ENCODE measurements around the gene AP5Z1.

AP5Z1 gene

DNA sequence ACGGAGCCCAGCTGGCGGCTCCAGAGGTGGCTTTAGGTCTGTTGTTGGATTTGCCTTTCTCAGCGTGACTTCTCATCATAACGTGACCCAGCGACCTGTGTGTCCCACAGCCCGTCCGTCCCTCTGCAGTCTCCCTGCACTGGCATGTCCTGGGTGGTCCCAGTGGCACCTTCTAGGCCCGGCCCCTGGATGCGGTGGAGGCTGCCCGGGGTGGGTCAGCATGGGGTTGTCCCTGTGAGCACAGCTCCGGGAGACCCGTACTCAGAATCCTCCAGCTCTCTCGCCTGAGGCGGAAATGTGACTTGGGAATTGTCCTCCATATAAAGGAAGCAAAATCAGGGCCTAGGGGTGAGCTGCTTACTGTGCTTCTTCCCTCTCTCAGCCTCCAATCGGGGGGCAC is 25.6 kb upstream of the AP5Z1 start:
- H3K4me3 ChIP-seq (ENCODE audit: low read length): no peak overlapping the region
- peaks cover 44% of the 10 kb centered on the region for H3K36me3 ChIP-seq (ENCODE audit: insufficient read depth, low read length)
- H2AFZ ChIP-seq (ENCODE audit: low read depth, low read length): no peak overlapping the region

GRCh38 chr7:4751398-4751947 is 23.9 kb upstream of the AP5Z1 start:
- H3K36me3 ChIP-seq (ENCODE audit: insufficient read depth, low read length): peaks cover 51% of the 10 kb centered on the region
- no peaks in the 10 kb centered on the region for H3K27me3 ChIP-seq (ENCODE audit: insufficient read depth, low read length)
- no peak overlapping the region for H2AFZ ChIP-seq (ENCODE audit: low read depth, low read length)
- no peak overlapping the region for H3K4me3 ChIP-seq (ENCODE audit: low read length)
- H3K9me3 ChIP-seq (ENCODE audit: low read length): peaks cover 2% of the 10 kb centered on the region
- no peaks in the 10 kb centered on the region for H3K4me1 ChIP-seq (ENCODE audit: insufficient read depth, low read length)

More for the DNA sequence above, 25.6 kb upstream of the AP5Z1 start:
- H3K9me3 ChIP-seq (ENCODE audit: low read length): peaks cover 2% of the 10 kb centered on the region
- H3K27me3 ChIP-seq (ENCODE audit: insufficient read depth, low read length): no peaks in the 10 kb centered on the region
- H3K4me1 ChIP-seq (ENCODE audit: insufficient read depth, low read length): peaks cover 12% of the 10 kb centered on the region

DNA sequence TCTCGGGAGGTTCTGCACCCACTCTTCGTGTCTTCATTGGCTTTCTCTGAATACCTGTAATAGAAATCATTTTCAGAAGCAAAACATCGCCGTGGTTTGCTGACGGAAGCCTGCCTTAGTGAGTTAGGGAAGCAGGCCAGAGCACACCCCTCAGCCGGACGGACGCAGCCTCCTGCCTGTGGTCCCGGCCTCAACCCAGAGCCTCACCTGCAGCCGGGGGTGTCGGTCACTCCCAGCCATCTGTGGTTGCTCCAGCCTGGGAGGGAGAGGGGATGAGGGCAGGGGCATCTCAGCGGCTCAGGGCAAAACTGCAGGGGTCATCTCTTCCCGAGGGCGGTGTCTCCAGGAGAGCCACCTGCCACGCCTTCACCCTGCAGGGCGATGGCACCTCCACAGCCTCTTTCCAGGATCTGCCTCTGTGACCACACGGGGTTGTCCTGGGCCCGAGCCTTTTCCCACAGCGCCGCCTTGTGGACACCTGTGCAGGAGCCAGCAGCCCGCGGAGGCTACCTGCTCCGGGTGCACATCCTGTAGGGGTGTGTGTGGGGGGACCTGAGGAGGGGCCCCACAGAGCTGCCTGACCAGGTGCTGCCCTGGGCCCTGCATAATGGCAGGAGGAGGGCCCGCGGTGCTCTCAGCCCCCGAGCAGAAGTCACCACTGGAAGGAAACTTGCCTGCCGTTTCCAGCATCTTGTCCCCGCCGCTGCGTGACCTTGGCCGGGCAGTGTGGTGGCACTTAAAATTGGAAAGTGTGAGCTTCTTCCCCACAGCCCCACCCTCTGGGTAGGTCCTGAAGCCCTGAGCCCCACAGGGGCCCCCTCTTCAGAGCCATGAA is 21.6 kb upstream of the AP5Z1 start:
- peaks cover 2% of the 10 kb centered on the region for H3K9me3 ChIP-seq (ENCODE audit: low read length)
- H3K4me3 ChIP-seq (ENCODE audit: low read length): no peak overlapping the region
- peaks cover 50% of the 10 kb centered on the region for H3K36me3 ChIP-seq (ENCODE audit: insufficient read depth, low read length)
- no peaks in the 10 kb centered on the region for H3K4me1 ChIP-seq (ENCODE audit: insufficient read depth, low read length)
- no peak overlapping the region for H2AFZ ChIP-seq (ENCODE audit: low read depth, low read length)
- no peaks in the 10 kb centered on the region for H3K27me3 ChIP-seq (ENCODE audit: insufficient read depth, low read length)

DNA sequence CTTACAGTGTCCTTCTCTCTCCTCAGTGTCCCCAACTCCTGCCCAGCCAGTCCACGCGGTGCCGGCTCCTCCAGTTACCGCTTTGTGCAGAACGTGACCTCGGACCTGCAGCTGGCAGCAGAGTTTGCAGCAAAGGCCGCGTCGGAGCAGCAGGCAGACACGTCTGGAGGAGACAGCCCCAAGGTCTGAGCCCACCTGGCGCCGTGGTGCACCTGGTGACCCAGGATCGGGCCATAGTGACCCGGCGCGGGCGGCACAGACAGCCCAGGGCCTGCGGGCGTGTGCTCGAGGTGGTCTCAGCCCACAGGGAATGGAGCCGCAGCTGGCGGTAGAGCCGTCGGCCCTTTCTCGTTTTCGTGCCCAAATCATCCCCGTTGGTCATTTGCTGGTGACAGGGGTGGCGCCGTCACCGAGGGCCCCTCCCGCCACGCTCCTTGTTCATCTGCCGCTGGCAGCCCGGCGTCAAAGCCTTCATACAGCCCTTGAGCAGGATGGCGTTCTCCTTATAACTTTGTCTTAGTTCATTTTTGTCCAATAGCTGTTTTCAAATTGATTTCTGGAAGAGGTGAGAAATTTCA is 20.9 kb upstream of the AP5Z1 start:
- H3K36me3 ChIP-seq (ENCODE audit: insufficient read depth, low read length): peaks cover 54% of the 10 kb centered on the region
- H3K4me3 ChIP-seq (ENCODE audit: low read length): no peak overlapping the region
- H3K4me1 ChIP-seq (ENCODE audit: insufficient read depth, low read length): no peaks in the 10 kb centered on the region
- peaks cover 2% of the 10 kb centered on the region for H3K9me3 ChIP-seq (ENCODE audit: low read length)
- H3K27me3 ChIP-seq (ENCODE audit: insufficient read depth, low read length): no peaks in the 10 kb centered on the region
- H2AFZ ChIP-seq (ENCODE audit: low read depth, low read length): no peak overlapping the region

- H3K9me3 ChIP-seq (ENCODE audit: low read length): peaks cover 2% of the 10 kb centered on the region
- no peaks in the 10 kb centered on the region for H3K4me1 ChIP-seq (ENCODE audit: insufficient read depth, low read length)
- peaks cover 54% of the 10 kb centered on the region for H3K36me3 ChIP-seq (ENCODE audit: insufficient read depth, low read length)
These were observed 20.4 kb upstream of the AP5Z1 start for GRCh38 chr7:4755045-4755444.

GRCh38 chr7:4758111-4758510 is 17.3 kb upstream of the AP5Z1 start:
- H3K4me1 ChIP-seq (ENCODE audit: insufficient read depth, low read length): no peaks in the 10 kb centered on the region
- H3K36me3 ChIP-seq (ENCODE audit: insufficient read depth, low read length): peaks cover 79% of the 10 kb centered on the region
- H3K9me3 ChIP-seq (ENCODE audit: low read length): no peaks in the 10 kb centered on the region
- H3K27me3 ChIP-seq (ENCODE audit: insufficient read depth, low read length): no peaks in the 10 kb centered on the region
- H3K4me3 ChIP-seq (ENCODE audit: low read length): no peak overlapping the region
- H2AFZ ChIP-seq (ENCODE audit: low read depth, low read length): no peak overlapping the region

More at GRCh38 chr7:4755045-4755444, 20.4 kb upstream of the AP5Z1 start:
- H3K27me3 ChIP-seq (ENCODE audit: insufficient read depth, low read length): no peaks in the 10 kb centered on the region
- no peak overlapping the region for H3K4me3 ChIP-seq (ENCODE audit: low read length)
- H2AFZ ChIP-seq (ENCODE audit: low read depth, low read length): no peak overlapping the region

GRCh38 chr7:4758791-4759190 is 16.6 kb upstream of the AP5Z1 start:
- Histone ChIP-seq H3K9me3 (ENCODE audit: low read length) (no peaks in the 10 kb centered on the region), H3K4me1 (ENCODE audit: insufficient read depth, low read length) (no peaks in the 10 kb centered on the region), H3K36me3 (ENCODE audit: insufficient read depth, low read length) (peaks cover 86% of the 10 kb centered on the region), H2AFZ (ENCODE audit: low read depth, low read length) (no peak overlapping the region), H3K4me3 (ENCODE audit: low read length) (no peak overlapping the region), H3K27me3 (ENCODE audit: insufficient read depth, low read length) (no peaks in the 10 kb centered on the region)

GRCh38 chr7:4759211-4759610 is 16.2 kb upstream of the AP5Z1 start:
- peaks cover 87% of the 10 kb centered on the region for H3K36me3 ChIP-seq (ENCODE audit: insufficient read depth, low read length)
- no peaks in the 10 kb centered on the region for H3K4me1 ChIP-seq (ENCODE audit: insufficient read depth, low read length)
- H3K4me3 ChIP-seq (ENCODE audit: low read length): no peak overlapping the region
- no peaks in the 10 kb centered on the region for H3K27me3 ChIP-seq (ENCODE audit: insufficient read depth, low read length)
- H2AFZ ChIP-seq (ENCODE audit: low read depth, low read length): no peak overlapping the region
- no peaks in the 10 kb centered on the region for H3K9me3 ChIP-seq (ENCODE audit: low read length)

DNA sequence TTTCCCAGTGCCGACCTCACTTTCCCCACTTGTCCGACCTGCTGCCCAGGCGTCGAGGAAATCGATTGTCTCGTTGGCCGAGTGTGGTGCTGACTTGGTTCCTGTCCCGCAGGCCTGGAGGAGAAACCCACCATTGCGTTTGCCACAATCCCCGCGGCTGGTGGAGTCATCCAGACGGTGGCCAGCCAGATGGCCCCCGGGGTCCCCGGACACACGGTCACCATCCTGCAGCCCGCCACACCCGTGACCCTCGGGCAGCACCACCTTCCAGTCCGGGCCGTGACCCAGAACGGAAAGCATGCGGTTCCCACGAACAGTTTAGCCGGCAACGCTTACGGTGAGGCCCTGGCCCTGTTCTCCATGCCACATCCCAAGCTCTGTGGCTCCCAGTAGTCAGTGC is 14.5 kb upstream of the AP5Z1 start:
- Histone ChIP-seq H3K27me3 (ENCODE audit: insufficient read depth, low read length) (no peaks in the 10 kb centered on the region), H3K4me3 (ENCODE audit: low read length) (no peak overlapping the region), H3K36me3 (ENCODE audit: insufficient read depth, low read length) (peaks cover 79% of the 10 kb centered on the region), H3K9me3 (ENCODE audit: low read length) (no peaks in the 10 kb centered on the region), H3K4me1 (ENCODE audit: insufficient read depth, low read length) (no peaks in the 10 kb centered on the region), H2AFZ (ENCODE audit: low read depth, low read length) (no peak overlapping the region)

DNA sequence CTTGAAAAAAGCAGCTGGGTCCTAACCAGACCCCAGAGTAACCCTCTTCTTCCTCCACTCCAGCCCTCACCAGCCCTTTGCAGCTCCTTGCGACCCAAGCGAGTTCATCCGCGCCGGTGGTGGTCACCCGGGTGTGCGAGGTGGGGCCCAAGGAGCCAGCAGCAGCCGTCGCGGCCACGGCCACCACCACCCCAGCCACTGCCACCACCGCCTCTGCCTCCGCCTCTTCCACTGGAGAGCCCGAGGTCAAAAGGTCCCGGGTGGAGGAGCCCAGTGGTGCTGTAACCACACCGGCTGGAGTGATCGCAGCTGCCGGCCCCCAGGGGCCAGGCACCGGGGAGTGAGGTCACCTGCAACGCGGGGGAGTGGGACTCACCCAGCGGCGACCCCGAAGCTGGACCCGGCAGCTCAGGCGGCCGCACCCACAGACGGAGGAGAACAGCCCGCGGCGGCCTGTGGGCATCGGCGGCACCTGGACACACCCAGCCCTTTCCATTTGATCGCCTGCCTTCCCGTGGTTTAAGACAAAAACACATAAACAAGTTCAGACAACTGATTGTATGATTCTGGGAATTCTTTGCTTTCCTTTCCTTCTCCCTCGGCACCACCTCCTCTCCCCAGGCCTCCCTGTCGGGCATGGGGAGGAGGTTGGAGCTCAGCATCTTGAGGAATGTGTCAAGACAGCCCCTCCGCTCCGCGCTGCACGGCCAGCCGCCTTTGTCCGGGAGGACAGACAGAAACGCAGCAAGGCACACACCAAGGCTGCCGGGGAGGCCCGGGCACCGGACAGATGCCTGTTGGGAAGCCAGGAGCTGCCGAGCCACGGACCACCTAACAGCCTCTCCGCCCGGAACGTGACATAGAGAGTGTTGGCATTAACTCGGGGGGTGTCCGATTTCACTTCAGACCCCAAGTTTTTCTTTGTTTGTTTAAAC is 13.0 kb upstream of the AP5Z1 start:
- no peaks in the 10 kb centered on the region for H3K9me3 ChIP-seq (ENCODE audit: low read length)
- H2AFZ ChIP-seq (ENCODE audit: low read depth, low read length): no peak overlapping the region
- H3K27me3 ChIP-seq (ENCODE audit: insufficient read depth, low read length): no peaks in the 10 kb centered on the region
- peaks cover 76% of the 10 kb centered on the region for H3K36me3 ChIP-seq (ENCODE audit: insufficient read depth, low read length)
- no peaks in the 10 kb centered on the region for H3K4me1 ChIP-seq (ENCODE audit: insufficient read depth, low read length)
- H3K4me3 ChIP-seq (ENCODE audit: low read length): no peak overlapping the region

DNA sequence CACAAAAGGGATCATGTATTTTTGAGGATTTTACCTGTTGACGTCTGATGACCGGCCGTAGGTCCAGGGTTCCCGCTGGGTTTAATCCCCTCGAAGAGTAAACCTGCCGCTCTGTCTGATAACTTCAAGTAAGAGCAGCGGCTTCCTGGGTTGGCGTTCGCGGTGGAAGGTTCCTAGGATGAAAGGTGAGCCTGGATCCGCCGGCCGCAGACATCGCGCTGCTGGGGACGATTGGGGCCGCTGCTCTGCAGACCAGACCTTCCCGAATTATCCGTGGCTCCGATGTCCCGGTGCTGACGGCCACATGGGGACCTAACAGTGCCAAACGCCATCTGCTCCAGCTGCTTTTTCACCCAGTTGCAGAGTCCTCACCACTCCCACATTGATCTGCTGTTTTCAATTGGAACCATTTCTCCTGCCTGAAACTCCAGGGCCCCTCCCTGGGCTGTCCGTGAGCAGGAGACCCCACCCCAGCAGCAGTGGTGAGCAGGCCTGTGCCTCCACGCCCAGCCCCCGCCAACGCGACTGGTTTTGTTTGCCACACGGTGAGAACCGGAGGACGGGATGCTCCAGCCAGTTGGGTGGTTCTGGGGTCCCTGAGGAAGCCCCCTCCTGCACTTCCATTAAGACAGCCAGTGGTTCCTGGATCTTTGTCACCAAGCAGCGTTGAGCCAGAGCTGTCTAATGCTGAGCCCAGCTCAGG is 12.2 kb upstream of the AP5Z1 start:
- Histone ChIP-seq H3K4me1 (ENCODE audit: insufficient read depth, low read length) (no peaks in the 10 kb centered on the region), H2AFZ (ENCODE audit: low read depth, low read length) (no peak overlapping the region), H3K27me3 (ENCODE audit: insufficient read depth, low read length) (no peaks in the 10 kb centered on the region), H3K36me3 (ENCODE audit: insufficient read depth, low read length) (peaks cover 73% of the 10 kb centered on the region), H3K9me3 (ENCODE audit: low read length) (no peaks in the 10 kb centered on the region), H3K4me3 (ENCODE audit: low read length) (no peak overlapping the region)

DNA sequence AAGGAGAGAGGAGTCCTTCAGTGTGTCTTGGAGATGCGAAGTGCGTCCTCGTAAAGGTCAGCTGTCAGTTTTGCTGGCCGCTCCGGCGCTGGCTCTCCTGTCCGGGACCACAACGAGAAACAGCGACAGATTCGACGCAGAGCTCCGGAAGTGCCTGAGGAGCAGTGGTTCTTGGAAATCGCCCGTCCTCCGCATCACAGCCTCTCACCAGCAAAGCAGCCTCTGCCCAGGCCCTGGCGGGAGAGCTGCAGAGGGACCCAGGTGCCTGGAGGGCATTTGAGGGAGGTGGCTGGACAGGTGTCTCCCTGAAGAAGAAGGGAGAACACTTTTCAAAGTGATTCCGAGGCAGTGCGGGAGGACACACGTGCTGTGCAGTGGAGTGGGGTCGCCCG is 11.6 kb upstream of the AP5Z1 start:
- H3K27me3 ChIP-seq (ENCODE audit: insufficient read depth, low read length): no peaks in the 10 kb centered on the region

More for the DNA sequence above, 11.6 kb upstream of the AP5Z1 start:
- H3K4me1 ChIP-seq (ENCODE audit: insufficient read depth, low read length): peaks cover 4% of the 10 kb centered on the region
- H2AFZ ChIP-seq (ENCODE audit: low read depth, low read length): no peak overlapping the region
- H3K9me3 ChIP-seq (ENCODE audit: low read length): no peaks in the 10 kb centered on the region
- H3K36me3 ChIP-seq (ENCODE audit: insufficient read depth, low read length): peaks cover 73% of the 10 kb centered on the region
- no peak overlapping the region for H3K4me3 ChIP-seq (ENCODE audit: low read length)

Data from neuron (in vitro differentiated cells).